ENCODE data around the gene PCDHGB5. TPM values are rescaled to one million over a fixed set of nuclear protein-coding genes. Genes with fewer than 3 reads are reported as not detected.
"Not testable (repeated sequence)": the region's sequence is repeated elsewhere in the genome, so short reads cannot be mapped to it uniquely, and the experiment has no call there.

Gene PCDHGB5
- total RNA-seq, 1 donor from 2014 or later = 4.0 TPM

GRCh38 chr5:141384471-141385267, 13.1 kb upstream of the PCDHGB5 start:
- no peak for TF ChIP-seq CTCF (IDR thresholded peaks at IDR 0.05; ENCODE audit: unreplicated experiment)
- Mint-ChIP-seq H3K9me3 (ENCODE audit: low read depth) (peaks cover 51% of the 10 kb centered on the region), H3K27me3 (no peaks in the 10 kb centered on the region), H3K27ac (no peak overlapping the region), H3K4me1 (ENCODE audit: low read depth) (no peaks in the 10 kb centered on the region), H3K4me3 (ENCODE audit: low read depth) (no peak overlapping the region), H3K36me3 (ENCODE audit: insufficient read depth) (peaks cover 16% of the 10 kb centered on the region)
- no peak for DNase-seq (ENCODE audit: low spot score, unreplicated experiment)

DNA sequence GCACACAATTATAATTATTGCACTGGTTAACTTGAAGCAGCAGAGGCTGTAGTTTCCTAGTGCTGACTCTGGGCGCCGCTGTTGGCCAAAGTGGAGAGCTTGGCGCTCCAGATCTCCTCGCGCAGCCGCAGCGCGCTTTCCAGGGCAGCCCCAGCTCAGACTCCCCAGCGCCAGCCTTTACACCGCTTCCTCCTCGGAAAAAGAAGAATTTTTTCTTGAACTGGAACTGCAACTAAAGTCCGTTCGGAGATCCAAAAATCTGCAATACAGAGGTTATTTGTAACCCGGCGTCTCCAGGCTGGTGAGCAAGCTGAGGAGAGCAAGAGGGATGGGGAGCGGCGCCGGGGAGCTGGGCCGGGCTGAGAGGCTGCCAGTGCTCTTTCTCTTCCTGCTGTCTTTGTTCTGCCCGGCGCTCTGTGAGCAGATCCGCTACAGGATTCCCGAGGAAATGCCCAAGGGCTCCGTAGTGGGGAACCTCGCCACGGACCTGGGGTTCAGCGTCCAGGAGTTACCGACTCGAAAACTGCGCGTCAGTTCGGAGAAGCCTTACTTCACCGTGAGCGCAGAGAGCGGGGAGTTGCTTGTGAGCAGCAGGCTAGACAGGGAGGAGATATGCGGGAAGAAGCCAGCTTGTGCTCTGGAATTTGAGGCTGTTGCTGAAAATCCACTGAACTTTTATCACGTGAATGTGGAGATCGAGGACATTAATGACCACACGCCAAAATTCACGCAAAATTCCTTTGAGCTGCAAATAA, 10.0 kb upstream of the PCDHGB5 start, which contains the start of gene PCDHGB4:
PCDHGB4 (plus strand) TSS at position 142 of the 755 bp plus-strand sequence; CDS start at position 329, 187 bp downstream.
- not testable (repeated sequence) for H3K27me3 Mint-ChIP-seq; H3K4me1 Mint-ChIP-seq (ENCODE audit: low read depth); DNase-seq (ENCODE audit: low spot score, unreplicated experiment)
- Mint-ChIP-seq H3K9me3 (ENCODE audit: low read depth) (peaks cover 58% of the 10 kb centered on the region), H3K4me3 (ENCODE audit: low read depth) (peak within 1 kb of the TSS; percentile 76), H3K27ac (peak within 1 kb of the TSS; percentile 77), H3K36me3 (ENCODE audit: insufficient read depth) (peaks cover 34% of the 10 kb centered on the region)
- peak; percentile 49 for TF ChIP-seq CTCF (IDR thresholded peaks at IDR 0.05; ENCODE audit: unreplicated experiment)

GRCh38 chr5:141388661-141389060, 9.1 kb upstream of the PCDHGB5 start:
- no peak for DNase-seq (ENCODE audit: low spot score, unreplicated experiment)
- H3K4me3 Mint-ChIP-seq (ENCODE audit: low read depth) = peak overlapping the region; percentile 11
- no peak for TF ChIP-seq CTCF (IDR thresholded peaks at IDR 0.05; ENCODE audit: unreplicated experiment)
- peaks cover 58% of the 10 kb centered on the region for H3K9me3 Mint-ChIP-seq (ENCODE audit: low read depth)
- H3K4me1 Mint-ChIP-seq (ENCODE audit: low read depth) = no peaks in the 10 kb centered on the region
- no peaks in the 10 kb centered on the region for H3K27me3 Mint-ChIP-seq
- peak overlapping the region; percentile 16 for H3K27ac Mint-ChIP-seq
- peaks cover 39% of the 10 kb centered on the region for H3K36me3 Mint-ChIP-seq (ENCODE audit: insufficient read depth)

GRCh38 chr5:141389153-141390042, 8.3 kb upstream of the PCDHGB5 start:
- no peak for DNase-seq (ENCODE audit: low spot score, unreplicated experiment)
- no peaks in the 10 kb centered on the region for H3K27me3 Mint-ChIP-seq
- peaks cover 57% of the 10 kb centered on the region for H3K9me3 Mint-ChIP-seq (ENCODE audit: low read depth)
- TF ChIP-seq CTCF (IDR thresholded peaks at IDR 0.05; ENCODE audit: unreplicated experiment) = no peak
- H3K27ac Mint-ChIP-seq = no peak overlapping the region
- peaks cover 44% of the 10 kb centered on the region for H3K36me3 Mint-ChIP-seq (ENCODE audit: insufficient read depth)
- no peaks in the 10 kb centered on the region for H3K4me1 Mint-ChIP-seq (ENCODE audit: low read depth)
- H3K4me3 Mint-ChIP-seq (ENCODE audit: low read depth) = no peak overlapping the region

Data from progenitor cell of endocrine pancreas (in vitro differentiated cells).